Right lobe of liver (tissue), 4 donors: ENCODE results near the gene SPINK13.

Source experiments
- CTCF ChIP-seq, 4 donors: fragments of 200-600 bp in 3 of 4; fragments of 450-650 bp in 1 of 4; IDR thresholded peaks; one replicate each; pipeline versions ENCODE4 v1.5.1 to v1.8.0; 2016 to 2022; ENCODE audit warnings: antibody characterized with exemption in 4 of 4, mild to moderate bottlenecking in 2 of 4
- POLR2A ChIP-seq: fragments of 450-650 bp; IDR thresholded peaks from one replicate; pipeline ENCODE4 v1.6.1; 2017; ENCODE audit warnings: antibody characterized with exemption, mild to moderate bottlenecking
- donor health status: DM: no; HTN: no; CAD: no.
- donor health status: DM: no; HTN: no; CAD: no.
- donor health status: DM: no; HTN: yes; CAD: no.

GRCh38 chr5:148333262-148333849 lies 64.8 kb downstream of the SPINK13 start:
- TF ChIP-seq CTCF (IDR thresholded peaks at IDR 0.05) (no peak), POLR2A (no peak)
